SK-N-SH treated with all-trans-retinoic acid at 6 μM for 48 hours (cell line): ENCODE results near the gene DPM3.
"Not testable (repeated sequence)": the region's sequence is repeated elsewhere in the genome, so short reads cannot be mapped to it uniquely, and the experiment has no call there.

Source experiments
- CREB5 ChIP-seq: fragments of 250-450 bp; sonication (Bioruptor Pico); IDR thresholded peaks from 2 replicates; pipeline ENCODE4 v1.5.1; 2020; ENCODE audit warnings: low read depth, mild to moderate bottlenecking, moderate library complexity
- GLIS3 ChIP-seq: fragments of 250-450 bp; sonication (Bioruptor Pico); IDR thresholded peaks from 2 replicates; pipeline ENCODE4 v1.5.0; 2020; ENCODE audit warnings: mild to moderate bottlenecking, moderate library complexity
- ISL1 ChIP-seq: fragments of 250-450 bp; sonication (Bioruptor Pico); IDR thresholded peaks from 2 replicates; pipeline ENCODE4 v2.1.2; 2022; ENCODE audit warnings: mild to moderate bottlenecking, moderate library complexity
- OSR1 ChIP-seq: fragments of 250-450 bp; sonication (Bioruptor Pico); IDR thresholded peaks from 2 replicates; pipeline ENCODE4 v1.8.0; 2022; ENCODE audit warnings: moderate library complexity, mild to moderate bottlenecking, inconsistent platforms
- PATZ1 ChIP-seq: fragments of 250-450 bp; sonication (Bioruptor Pico); IDR thresholded peaks from 2 replicates; pipeline ENCODE4 v1.8.0; 2020; ENCODE audit warnings: mild to moderate bottlenecking, moderate library complexity, borderline replicate concordance
- ZC3H10 ChIP-seq: fragments of 250-450 bp; sonication (Bioruptor Pico); IDR thresholded peaks from 2 replicates; pipeline ENCODE4 v1.5.1; 2021; ENCODE audit warnings: mild to moderate bottlenecking, moderate library complexity
- ZFP30 ChIP-seq: fragments of 450-650 bp; formaldehyde crosslinking; IDR thresholded peaks from 2 replicates; pipeline ENCODE4 v1.5.0; 2022; ENCODE audit warnings: mild to moderate bottlenecking, moderate library complexity

- TF ChIP-seq PATZ1, GLIS3, CREB5, OSR1, ZFP30, ZC3H10, ISL1 (CRISPR knock-in tag): not testable (repeated sequence)
Observed at GRCh38 chr1:155162631-155163030, 22.3 kb upstream of the DPM3 start.
